Mesendoderm (in vitro differentiated cells): ENCODE measurements around the gene ANKRD13A.

Source experiments
- DNase-seq: peaks from one replicate; pipeline ENCODE4 v3.0.0; 2013
- H2AK5ac ChIP-seq: 2 replicates; pipeline ENCODE4 v1.6.1; 2013; ENCODE audit warnings: low read length, inconsistent platforms
- H2BK120ac ChIP-seq: 2 replicates; pipeline ENCODE4 v1.6.1; 2013; ENCODE audit warnings: low read depth, mild to moderate bottlenecking, low read length, moderate library complexity, mixed read lengths
- H2BK15ac ChIP-seq: replicated peaks from 2 replicates; pipeline ENCODE4 v1.6.1; 2013; ENCODE audit warnings: low read depth, mild to moderate bottlenecking, moderate library complexity
- H2BK5ac ChIP-seq: 2 replicates; pipeline ENCODE4 v1.6.1; 2013; ENCODE audit warnings: low read length, inconsistent platforms
- H3K18ac ChIP-seq: 2 replicates; pipeline ENCODE4 v1.6.1; 2013; ENCODE audit warnings: mild to moderate bottlenecking, low read length, mixed read lengths
- H3K23ac ChIP-seq: one replicate; pipeline ENCODE4 v1.6.1; 2013; ENCODE audit warnings: low read length
- H3K27ac ChIP-seq: 2 replicates; pipeline ENCODE4 v1.5.1; 2013; ENCODE audit warnings: low read depth, mild to moderate bottlenecking, inconsistent platforms, low read length, moderate library complexity
- H3K27me3 ChIP-seq: 2 replicates; pipeline ENCODE4 v1.6.1; 2013; ENCODE audit warnings: low read length, control low read depth, mild to moderate bottlenecking, inconsistent platforms; ENCODE audit not compliant: insufficient read depth, poor library complexity
- H3K36me3 ChIP-seq: 2 replicates; pipeline ENCODE4 v1.6.1; 2013; ENCODE audit warnings: low read length, inconsistent platforms; ENCODE audit not compliant: control insufficient read depth, insufficient read depth
- H3K4ac ChIP-seq: one replicate; pipeline ENCODE4 v1.6.1; 2013; ENCODE audit warnings: low read depth, mild to moderate bottlenecking, low read length, moderate library complexity
- H3K4me1 ChIP-seq: 2 replicates; pipeline ENCODE4 v1.6.1; 2013; ENCODE audit warnings: low read depth, low read length, inconsistent platforms; ENCODE audit not compliant: control insufficient read depth
- H3K4me2 ChIP-seq: 2 replicates; pipeline ENCODE4 v1.6.1; 2013; ENCODE audit warnings: low read length
- H3K4me3 ChIP-seq: 2 replicates; pipeline ENCODE4 v1.5.1; 2013; ENCODE audit warnings: mild to moderate bottlenecking, low read length
- H3K56ac ChIP-seq: one replicate; pipeline ENCODE4 v1.6.1; 2013; ENCODE audit warnings: low read length
- H3K79me1 ChIP-seq: 2 replicates; pipeline ENCODE4 v1.6.1; 2013; ENCODE audit warnings: low read length, inconsistent platforms
- H3K79me2 ChIP-seq: 2 replicates; pipeline ENCODE4 v1.6.1; 2013; ENCODE audit warnings: mild to moderate bottlenecking, low read length; ENCODE audit not compliant: control insufficient read depth, insufficient read depth
- H3K9ac ChIP-seq: 2 replicates; pipeline ENCODE4 v1.6.1; 2013; ENCODE audit warnings: low read length, inconsistent platforms
- H4K5ac ChIP-seq: one replicate; pipeline ENCODE4 v1.6.1; 2013; ENCODE audit warnings: low read length
- H4K8ac ChIP-seq: one replicate; pipeline ENCODE4 v1.6.1; 2013; ENCODE audit warnings: low read depth, mild to moderate bottlenecking, control low read depth, low read length, moderate library complexity
- WGBS: extraction: QIAGEN DNeasy Blood & Tissue Kit; methylation state at CpG from one replicate; pipeline ENCODE4 v1.1.7; 2013; ENCODE audit warnings: low lambda C conversion rate, missing lambda C conversion rate; ENCODE audit not compliant: insufficient coverage; ENCODE audit errors: extremely low coverage; 5-methylcytosine and 5-hydroxymethylcytosine counted together

The ANKRD13A gene

DNA sequence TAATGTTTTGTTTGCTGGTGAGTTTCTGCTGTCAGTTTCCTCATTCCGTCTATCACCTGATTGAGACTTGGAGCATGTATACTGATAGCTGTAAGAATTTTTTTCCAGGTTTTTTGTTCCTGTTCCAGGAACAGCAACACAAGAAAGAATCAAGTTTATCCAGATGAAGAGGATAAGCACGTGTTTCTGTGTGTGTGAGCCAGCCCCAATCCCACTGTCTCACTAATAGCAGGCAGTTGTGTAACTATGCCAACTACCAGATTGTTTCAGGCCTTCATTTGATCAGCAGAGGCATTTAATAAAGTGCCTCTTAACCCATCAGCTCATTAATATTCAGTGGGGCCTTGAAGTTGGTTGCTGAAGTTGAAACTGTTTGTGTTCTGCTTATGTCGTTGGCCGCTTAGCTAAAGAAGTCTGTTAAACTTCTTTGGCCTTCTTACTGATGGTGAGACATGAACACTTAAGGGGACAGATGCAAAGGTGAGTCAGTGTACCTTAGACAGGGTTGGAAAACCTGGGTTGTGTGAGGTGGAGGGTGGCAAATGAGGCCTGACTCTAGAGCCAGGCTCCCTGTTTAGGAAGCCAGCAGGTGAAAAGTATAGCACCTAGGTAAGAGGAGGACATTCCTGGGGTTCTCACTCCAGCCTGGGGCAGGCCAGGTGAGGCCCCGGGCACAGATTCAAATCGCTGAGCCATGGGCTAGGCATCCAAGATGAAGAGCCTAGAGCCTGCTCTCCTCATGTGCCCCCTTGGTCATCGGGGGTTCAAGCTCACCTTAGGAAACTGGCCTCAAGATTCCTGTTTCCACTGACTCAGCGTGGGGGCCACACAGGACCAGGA, 3.7 kb downstream of the ANKRD13A start:
- no peak overlapping the region for H3K23ac ChIP-seq
- no CpG with 5 or more reads among the region's 8 CpGs for WGBS
- no peak overlapping the region for H3K9ac ChIP-seq
- no peak overlapping the region for H2BK15ac ChIP-seq
- no peaks in the 10 kb centered on the region for H3K36me3 ChIP-seq
- no peak for DNase-seq
- no peaks in the 10 kb centered on the region for H3K27me3 ChIP-seq
- H2BK120ac ChIP-seq, result no peak overlapping the region
- H4K8ac ChIP-seq, result no peak overlapping the region
- H3K4me1 ChIP-seq, result peaks cover 3% of the 10 kb centered on the region
- H3K4me2 ChIP-seq, result no peak overlapping the region
- no peaks in the 10 kb centered on the region for H3K79me1 ChIP-seq
- H3K79me2 ChIP-seq, result no peaks in the 10 kb centered on the region
- H3K18ac ChIP-seq, result no peak overlapping the region
- H4K5ac ChIP-seq, result no peak overlapping the region
- H3K56ac ChIP-seq, result no peak overlapping the region
- no peak overlapping the region for H2BK5ac ChIP-seq
- H3K4me3 ChIP-seq, result no peak overlapping the region
- no peak overlapping the region for H2AK5ac ChIP-seq
- H3K27ac ChIP-seq, result no peak overlapping the region
- H3K4ac ChIP-seq, result no peak overlapping the region

DNA sequence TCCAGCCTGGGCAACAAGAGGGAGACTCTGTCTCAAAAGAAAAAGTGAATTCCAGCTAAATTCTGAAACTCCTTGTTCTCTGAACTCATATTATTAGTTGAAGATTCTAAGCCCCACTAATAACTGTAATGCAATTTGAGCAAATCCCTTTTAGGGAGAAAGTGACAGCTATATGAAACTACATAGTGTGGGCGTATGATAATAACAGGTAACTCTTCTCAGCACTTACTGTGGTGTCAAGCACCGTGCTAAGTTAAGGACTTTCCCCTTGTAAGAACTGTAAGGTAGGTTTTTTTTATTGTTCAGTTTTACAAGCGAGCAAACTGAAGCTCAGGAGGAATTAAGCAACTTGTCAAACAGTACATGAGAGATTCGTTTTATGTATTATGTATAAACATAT, 5.4 kb downstream of the ANKRD13A start:
- no CpG with 5 or more reads among the region's 4 CpGs for WGBS
- Histone ChIP-seq H4K5ac (no peak overlapping the region), H3K9ac (no peak overlapping the region), H3K79me1 (no peaks in the 10 kb centered on the region), H3K79me2 (no peaks in the 10 kb centered on the region), H2AK5ac (no peak overlapping the region), H3K23ac (no peak overlapping the region), H3K4ac (no peak overlapping the region), H3K36me3 (no peaks in the 10 kb centered on the region), H3K27ac (no peak overlapping the region), H2BK15ac (no peak overlapping the region), H3K56ac (no peak overlapping the region), H2BK5ac (no peak overlapping the region), H3K4me1 (no peaks in the 10 kb centered on the region), H3K4me3 (no peak overlapping the region), H3K18ac (no peak overlapping the region), H4K8ac (no peak overlapping the region), H2BK120ac (no peak overlapping the region), H3K27me3 (no peaks in the 10 kb centered on the region), H3K4me2 (no peak overlapping the region)
- DNase-seq, result no peak

DNA sequence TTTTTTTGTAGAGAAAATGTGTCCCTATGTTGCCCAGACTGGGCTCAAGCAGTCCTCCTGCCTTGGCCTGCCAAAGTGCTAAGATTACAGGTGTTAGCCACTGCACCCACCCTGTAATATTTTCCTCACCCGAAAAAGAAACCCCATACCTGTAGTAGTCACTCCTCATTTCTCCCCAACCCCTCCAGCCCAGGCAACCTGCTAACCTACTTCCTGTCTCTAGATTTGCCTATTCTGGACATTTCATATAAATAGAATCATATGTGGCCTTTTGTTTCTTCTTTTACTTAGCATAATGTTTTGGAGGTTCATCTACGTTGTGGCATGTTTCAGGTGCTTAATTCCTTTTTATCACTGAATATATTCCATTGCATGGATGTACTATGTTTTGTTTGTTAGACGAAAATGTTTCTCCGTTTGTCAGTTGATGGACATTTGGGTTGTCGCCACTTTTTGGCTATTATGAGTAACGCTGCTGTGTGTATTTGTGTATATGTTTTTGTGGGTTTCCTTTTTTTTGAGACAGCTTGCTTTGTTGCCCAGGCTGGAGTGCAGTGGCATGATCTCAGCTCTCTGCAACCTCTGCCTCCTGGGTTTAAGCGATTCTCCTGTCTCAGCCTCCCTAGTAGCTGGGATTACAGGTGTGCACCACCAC, 6.2 kb downstream of the ANKRD13A start:
- no peaks in the 10 kb centered on the region for H3K4me1 ChIP-seq
- no peak overlapping the region for H3K18ac ChIP-seq
- H2AK5ac ChIP-seq, result no peak overlapping the region
- H2BK15ac ChIP-seq, result no peak overlapping the region
- H3K9ac ChIP-seq, result no peak overlapping the region
- H3K4me2 ChIP-seq, result no peak overlapping the region
- H3K79me2 ChIP-seq, result no peaks in the 10 kb centered on the region
- no peak overlapping the region for H2BK5ac ChIP-seq
- H3K56ac ChIP-seq, result no peak overlapping the region
- no peak overlapping the region for H2BK120ac ChIP-seq
- no peak overlapping the region for H4K8ac ChIP-seq
- no peak overlapping the region for H3K4me3 ChIP-seq
- no peaks in the 10 kb centered on the region for H3K27me3 ChIP-seq
- no peak overlapping the region for H3K23ac ChIP-seq
- H3K4ac ChIP-seq, result no peak overlapping the region
- no peaks in the 10 kb centered on the region for H3K36me3 ChIP-seq
- no peaks in the 10 kb centered on the region for H3K79me1 ChIP-seq
- H3K27ac ChIP-seq, result no peak overlapping the region
- no peak for DNase-seq
- WGBS, result no CpG with 5 or more reads among the region's 7 CpGs
- no peak overlapping the region for H4K5ac ChIP-seq

DNA sequence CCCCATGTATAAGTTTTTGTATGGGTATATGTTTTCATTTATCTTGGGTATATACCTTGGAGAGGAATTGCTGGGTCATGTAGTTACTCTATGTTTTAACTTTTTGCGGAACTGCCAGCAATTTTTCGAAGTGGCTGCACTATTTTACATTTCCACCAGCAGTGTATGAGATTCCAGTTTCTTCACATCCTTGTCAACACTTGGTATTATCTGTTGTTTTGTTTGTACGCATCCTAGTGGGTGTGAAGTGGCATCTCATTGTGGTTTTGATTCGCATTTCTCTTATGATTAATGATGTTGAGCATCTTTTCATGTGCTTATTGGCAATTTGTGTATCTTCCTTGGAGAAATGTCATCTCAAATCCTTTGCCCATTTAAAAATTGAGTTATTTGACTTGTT, 6.9 kb downstream of the ANKRD13A start:
- WGBS, result no CpG with 5 or more reads among the region's 4 CpGs
- Histone ChIP-seq H3K18ac (no peak overlapping the region), H2BK120ac (no peak overlapping the region), H3K4ac (no peak overlapping the region), H2BK15ac (no peak overlapping the region), H3K36me3 (no peaks in the 10 kb centered on the region), H2BK5ac (no peak overlapping the region), H3K4me2 (no peak overlapping the region), H3K27me3 (no peaks in the 10 kb centered on the region), H3K56ac (no peak overlapping the region), H4K8ac (no peak overlapping the region), H3K27ac (no peak overlapping the region), H3K4me3 (no peak overlapping the region), H3K79me1 (peaks cover under 1% of the 10 kb centered on the region), H2AK5ac (no peak overlapping the region), H3K4me1 (no peaks in the 10 kb centered on the region), H3K9ac (no peak overlapping the region), H3K23ac (no peak overlapping the region), H4K5ac (no peak overlapping the region), H3K79me2 (no peaks in the 10 kb centered on the region)
- DNase-seq, result no peak

DNA sequence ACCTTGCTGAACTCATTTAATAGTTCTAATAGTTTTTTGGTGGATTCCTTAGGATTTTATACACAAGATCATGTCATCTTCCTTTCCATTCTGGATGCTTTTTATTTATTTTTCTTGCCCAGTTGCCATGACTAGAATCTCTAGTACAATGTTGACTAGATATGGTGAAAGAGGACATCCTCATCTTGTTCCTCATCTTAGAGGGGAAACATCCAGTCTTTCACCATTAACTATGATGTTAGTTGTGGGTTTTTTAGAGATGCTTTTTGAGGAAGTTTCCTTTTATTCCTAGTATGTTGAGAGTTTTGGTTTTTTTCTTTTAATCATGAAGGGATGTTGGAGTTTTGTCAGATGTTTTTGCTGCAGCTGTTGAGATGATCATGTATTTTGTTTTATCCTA, 8.7 kb downstream of the ANKRD13A start:
- no peak for DNase-seq
- Histone ChIP-seq H3K79me1 (peaks cover 2% of the 10 kb centered on the region), H3K23ac (no peak overlapping the region)

More for the DNA sequence above, 8.7 kb downstream of the ANKRD13A start:
- Histone ChIP-seq H2BK15ac (no peak overlapping the region), H3K79me2 (no peaks in the 10 kb centered on the region), H4K5ac (no peak overlapping the region), H3K36me3 (no peaks in the 10 kb centered on the region), H2BK5ac (no peak overlapping the region), H3K4ac (no peak overlapping the region), H2BK120ac (no peak overlapping the region), H3K9ac (no peak overlapping the region), H3K18ac (no peak overlapping the region), H3K4me3 (no peak overlapping the region), H3K56ac (no peak overlapping the region), H3K4me1 (no peaks in the 10 kb centered on the region), H2AK5ac (no peak overlapping the region), H3K4me2 (no peak overlapping the region), H3K27me3 (no peaks in the 10 kb centered on the region), H4K8ac (no peak overlapping the region), H3K27ac (no peak overlapping the region)
